Measurements from ENCODE around the gene TTBK1.
A peak's percentile ranks its signal among the peaks of the same experiment; 100 is the strongest.

GRCh38 chr6:43223175-43223574, 20.1 kb upstream of the TTBK1 start:
- TF ChIP-seq POLR2A (IDR thresholded peaks at IDR 0.05; ENCODE audit: low read depth, low read length) (0 out of 2 replicates have a peak, but pooled peaks have one; percentile 4), POLR2AphosphoS5 (IDR thresholded peaks at IDR 0.05; ENCODE audit: low read depth, low read length) (no peak; the same call in 1 of the 2 replicates), TAF1 (IDR thresholded peaks at IDR 0.05; ENCODE audit: borderline replicate concordance, low read depth, low read length) (no peak)

Data from GM12892 (cell line).